HG02840 (cell line): ENCODE results near the gene ABHD10.

Experiments
- ATAC-seq: cut with Tn5 transposase; IDR thresholded peaks from one replicate; pipeline ENCODE4 v1.9.1; 2021; ENCODE audit warnings: mild to moderate bottlenecking, moderate library complexity, moderate number of reproducible peaks; ENCODE audit not compliant: unreplicated experiment, low FRiP score

The ABHD10 gene

GRCh38 chr3:111999484-112000324, 20.9 kb downstream of the ABHD10 start:
- no peak for ATAC-seq

DNA sequence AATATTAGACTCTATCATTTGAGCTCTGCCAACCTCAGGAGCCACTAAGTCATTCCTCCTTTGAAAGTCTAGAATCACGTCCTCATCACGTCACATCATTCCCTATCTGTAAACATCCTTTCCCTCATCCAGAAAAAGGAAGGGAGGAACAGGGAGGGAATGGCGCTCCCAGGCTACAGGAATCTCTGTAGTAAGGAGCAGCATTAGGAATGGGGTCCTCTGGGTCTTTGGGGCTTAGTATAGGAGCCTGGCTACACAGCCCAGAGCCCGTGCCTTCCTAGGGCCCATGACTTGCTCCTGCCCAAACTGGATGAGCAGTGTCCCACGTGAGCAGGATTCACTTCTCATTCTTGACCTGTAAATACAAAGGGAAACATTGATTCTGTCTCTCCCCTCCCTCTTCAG, 21.5 kb downstream of the ABHD10 start:
- ATAC-seq: no peak

GRCh38 chr3:112000966-112001365, 22.1 kb downstream of the ABHD10 start:
- no peak for ATAC-seq

DNA sequence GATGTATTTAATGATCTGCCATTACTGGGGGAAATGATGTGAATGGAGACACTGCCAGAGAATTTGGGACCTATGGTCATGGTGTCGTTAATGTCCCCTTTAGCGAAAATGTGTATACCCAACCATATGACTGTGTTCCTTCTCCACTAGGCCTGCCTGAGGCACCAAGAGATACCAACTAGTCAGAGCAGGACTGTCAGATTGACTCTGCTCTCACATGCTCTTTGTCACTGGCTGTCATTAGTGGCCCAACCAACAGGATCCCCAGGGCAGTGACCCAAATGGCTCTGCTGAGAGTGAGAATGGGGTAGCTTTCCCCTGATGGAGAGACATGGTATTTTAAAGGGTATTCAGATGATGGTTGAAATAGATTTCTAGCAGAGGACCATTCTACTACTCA, 22.7 kb downstream of the ABHD10 start:
- no peak for ATAC-seq

- no peak for ATAC-seq
Observed at GRCh38 chr3:112002096-112002971, 23.5 kb downstream of the ABHD10 start.

GRCh38 chr3:112003321-112004080, 24.7 kb downstream of the ABHD10 start:
- no peak for ATAC-seq

GRCh38 chr3:112004187-112004586, 25.4 kb downstream of the ABHD10 start:
- no peak for ATAC-seq

GRCh38 chr3:112004669-112005068, 25.8 kb downstream of the ABHD10 start:
- no peak for ATAC-seq

- no peak for ATAC-seq
Observed at GRCh38 chr3:112005091-112005672, 26.4 kb downstream of the ABHD10 start.

GRCh38 chr3:112007633-112008032, 28.8 kb downstream of the ABHD10 start:
- no peak for ATAC-seq

DNA sequence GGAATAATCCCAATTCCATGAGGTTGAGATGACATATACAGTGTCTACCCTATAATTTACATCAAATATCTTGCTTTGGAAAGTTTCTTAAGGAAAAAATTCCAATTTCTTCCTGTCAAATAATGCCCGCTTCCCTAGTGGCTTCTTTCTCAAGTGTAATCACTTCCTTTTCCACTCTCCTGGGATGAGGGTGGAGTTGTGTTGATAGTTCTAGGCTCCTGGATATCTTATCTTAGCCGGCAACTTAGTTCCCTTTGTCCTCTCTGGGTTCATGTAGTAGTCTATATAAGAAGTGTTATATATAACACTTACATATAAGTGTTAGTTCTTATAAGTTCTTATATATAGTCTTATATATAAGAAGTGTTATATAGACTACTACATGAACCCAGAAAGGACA, 30.8 kb downstream of the ABHD10 start:
- ATAC-seq: no peak

DNA sequence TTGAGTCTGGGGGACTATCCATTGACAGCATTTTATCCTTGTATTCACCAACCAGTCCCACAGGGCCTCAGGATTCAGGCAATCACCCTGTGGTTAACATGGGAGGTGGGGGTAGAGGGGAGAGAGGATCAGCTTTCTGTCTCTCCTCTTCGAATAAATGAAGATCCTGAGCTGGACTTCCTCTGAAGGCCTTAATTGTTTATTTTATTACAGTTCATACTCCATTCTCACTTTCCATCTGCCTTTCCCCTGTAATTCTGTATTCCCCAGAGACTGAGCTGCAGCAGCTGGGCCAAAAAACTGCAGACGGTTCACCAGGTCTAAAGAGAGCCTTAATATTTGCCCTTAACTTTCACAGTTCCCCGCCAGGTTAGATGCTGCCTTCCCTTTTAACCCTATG, 31.8 kb downstream of the ABHD10 start:
- no peak for ATAC-seq

DNA sequence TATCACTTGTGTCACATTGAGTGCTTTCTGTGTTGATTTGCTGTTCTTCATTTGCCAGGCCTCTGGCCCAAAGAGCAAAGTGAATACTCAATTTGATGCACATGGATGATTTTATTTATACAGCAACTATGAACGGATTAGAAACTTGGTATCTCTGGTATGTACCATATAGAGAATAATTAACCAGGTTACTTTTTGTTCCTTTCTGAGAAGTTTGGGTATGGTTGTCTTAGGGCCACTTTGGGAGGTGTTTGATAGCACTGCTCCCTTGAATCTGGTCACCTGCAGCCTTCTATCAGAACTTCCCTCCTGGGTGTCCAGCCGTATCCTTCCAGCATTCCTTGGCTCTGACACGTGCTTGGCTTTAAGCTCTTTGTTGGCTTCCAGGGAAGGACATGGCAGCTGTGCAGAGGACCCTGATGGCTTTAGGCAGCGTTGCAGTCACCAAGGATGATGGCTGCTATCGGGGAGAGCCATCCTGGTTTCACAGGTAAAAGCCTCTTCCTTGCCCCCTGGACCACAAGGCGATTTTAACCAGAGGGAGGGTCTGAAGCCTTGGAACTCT, 32.6 kb downstream of the ABHD10 start:
- no peak for ATAC-seq

- ATAC-seq: no peak
Observed at GRCh38 chr3:112012205-112012992, 33.6 kb downstream of the ABHD10 start.

DNA sequence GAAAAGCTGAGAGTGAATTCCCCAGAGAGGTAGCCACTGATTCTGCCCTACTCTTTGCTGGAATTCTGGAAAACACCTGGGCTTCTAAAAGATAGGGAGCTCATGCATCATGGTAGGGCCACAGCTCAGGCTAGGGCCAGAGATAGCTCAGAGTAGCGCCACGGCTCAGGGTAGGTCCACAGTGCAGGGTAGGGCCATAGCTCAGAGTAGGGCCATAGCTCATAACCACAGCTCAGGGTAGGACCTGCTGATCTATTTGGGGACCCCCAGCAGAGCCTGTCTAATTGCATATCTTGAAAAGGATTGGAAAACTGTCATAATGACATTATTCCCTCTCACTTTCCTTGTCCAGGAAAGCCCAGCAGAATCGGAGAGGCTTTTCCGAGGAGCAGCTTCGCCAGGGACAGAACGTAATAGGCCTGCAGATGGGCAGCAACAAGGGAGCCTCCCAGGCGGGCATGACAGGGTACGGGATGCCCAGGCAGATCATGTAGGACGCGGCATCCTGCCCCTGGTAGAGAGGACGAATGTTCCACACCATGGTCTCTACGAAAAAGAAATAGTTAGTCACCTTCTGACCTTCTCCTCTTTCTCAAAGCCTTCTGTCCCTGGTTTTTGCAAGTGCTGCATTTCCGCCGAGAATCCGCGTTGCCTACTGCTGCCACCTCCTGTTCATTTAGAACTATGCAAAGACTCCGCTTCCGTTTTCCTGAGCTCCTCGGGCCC, 34.4 kb downstream of the ABHD10 start:
- peak; percentile 66 for ATAC-seq

DNA sequence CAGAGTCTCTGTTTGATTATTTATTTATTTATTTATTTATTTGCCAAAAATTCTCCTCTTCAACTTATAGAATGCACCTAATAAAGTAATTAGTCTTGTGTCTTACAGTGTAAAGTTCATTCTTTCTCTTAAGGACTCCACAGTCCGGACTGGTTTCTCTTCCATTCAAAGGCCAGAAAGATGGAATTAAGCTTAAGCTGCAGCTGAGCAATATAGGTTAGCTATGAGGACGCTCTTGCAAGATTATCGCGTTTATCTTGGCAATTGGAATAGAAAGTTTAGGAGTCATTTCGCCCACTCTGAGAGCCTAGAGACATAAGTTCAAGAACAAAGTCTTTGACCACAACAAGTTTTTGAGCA, 34.9 kb downstream of the ABHD10 start:
- peak; percentile 25 for ATAC-seq

DNA sequence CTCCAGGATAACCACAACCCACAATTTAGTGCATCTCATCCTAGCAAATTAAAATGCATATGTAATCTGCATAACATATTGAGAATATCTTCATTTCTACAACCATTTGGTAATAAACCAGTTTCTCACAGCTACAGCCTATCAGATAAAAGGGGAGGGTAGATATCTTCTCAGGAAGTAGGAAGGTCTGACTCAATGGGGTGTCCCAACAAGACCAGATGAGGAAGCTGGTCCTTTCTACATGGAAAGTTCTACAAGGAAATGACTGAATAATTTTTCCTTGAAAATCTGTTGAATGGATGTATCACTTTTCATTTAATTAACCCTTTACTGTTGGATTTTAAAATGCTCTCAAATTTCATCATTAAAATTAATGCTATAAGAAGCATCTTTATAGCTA, 38.3 kb downstream of the ABHD10 start:
- ATAC-seq: no peak

- no peak for ATAC-seq
Observed at GRCh38 chr3:112018712-112019111, 39.9 kb downstream of the ABHD10 start.

DNA sequence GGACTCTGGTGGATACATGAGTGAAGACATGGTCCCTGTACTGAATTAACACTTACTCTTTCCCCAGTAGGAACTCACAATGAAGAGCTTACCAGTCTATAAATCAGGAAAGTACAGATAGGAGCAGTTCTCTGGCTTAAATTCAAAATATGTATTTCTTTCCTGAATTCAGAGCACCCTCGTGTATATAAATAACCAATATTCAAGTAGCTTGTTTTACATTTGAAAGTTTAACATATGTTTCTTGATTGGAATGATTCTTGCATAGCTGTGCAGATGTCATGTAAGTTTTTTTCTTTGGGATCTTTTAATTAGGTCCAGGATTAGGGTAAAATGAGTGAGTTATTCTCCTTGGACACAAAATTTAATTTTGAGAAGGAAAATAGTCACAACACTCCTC, 40.9 kb downstream of the ABHD10 start:
- ATAC-seq: no peak
